Sigmoid colon (tissue), 7 donors: ENCODE measurements around the gene NDST1. TPM values are rescaled to one million over a fixed set of nuclear protein-coding genes. Genes with fewer than 3 reads are reported as not detected.

Experiments used
- DNase-seq: peaks from one replicate; pipeline ENCODE4 v3.0.0-alpha.2; 2019
- H3K27ac ChIP-seq, 4 donors: fragments of 200-600 bp; sonication (generic); one replicate each; pipeline ENCODE4 v1.5.1; 2016 to 2019; ENCODE audit warnings: mild to moderate bottlenecking in 1 of 4
- H3K27me3 ChIP-seq, 3 donors: fragments of 200-600 bp; sonication (generic); one replicate each; pipeline ENCODE4 v1.5.1; 2019; ENCODE audit warnings: mild to moderate bottlenecking in 1 of 3
- H3K36me3 ChIP-seq, 4 donors: fragments of 200-600 bp; sonication (generic); one replicate each; pipeline ENCODE4 v1.5.1; 2016 to 2019
- H3K4me1 ChIP-seq, 4 donors: fragments of 200-600 bp; sonication (generic); one replicate each; pipeline ENCODE4 v1.5.1; 2017 to 2019
- H3K4me3 ChIP-seq, 4 donors: fragments of 200-600 bp; sonication (generic); one replicate each; pipeline ENCODE4 v1.5.1; 2017 to 2019; ENCODE audit warnings: mild to moderate bottlenecking in 2 of 4, moderate library complexity in 1 of 4
- H3K9me3 ChIP-seq, 4 donors: fragments of 200-600 bp in 3 of 4; sonication (generic) in 3 of 4; one replicate each; pipeline versions ENCODE4 v1.5.1 to v1.6.1; 2013 to 2019
- EP300 ChIP-seq, 4 donors: sonication (generic); formaldehyde crosslinking; IDR thresholded peaks; one replicate each; pipeline ENCODE4 v1.6.1; 2017; ENCODE audit warnings: antibody characterized with exemption in 4 of 4
- POLR2A ChIP-seq, 2 donors: fragments of 450-650 bp; IDR thresholded peaks; one replicate each; pipeline ENCODE4 v1.6.1; 2016; ENCODE audit warnings: antibody characterized with exemption in 2 of 2, mild to moderate bottlenecking in 2 of 2, moderate library complexity in 2 of 2
- POLR2AphosphoS5 ChIP-seq, 4 donors: sonication (generic); formaldehyde crosslinking; IDR thresholded peaks; one replicate each; pipeline ENCODE4 v1.6.1; 2017; ENCODE audit warnings: antibody characterized with exemption in 4 of 4
- WGBS, 2 donors: extraction: QIAGEN DNeasy Blood & Tissue Kit; methylation state at CpG; one replicate each; pipeline ENCODE4 v1.1.7; 2013; 5-methylcytosine and 5-hydroxymethylcytosine counted together
- intact Hi-C: fragments of 100-400 bp; cut with DNase I; formaldehyde crosslinking; loops from one replicate; pipeline ENCODE4 v1.15.1; 2023
- polyA plus RNA-seq, 3 donors: library from polyadenylated mRNA; stranded (reverse); fragments of 200-250 nt; gene quantifications; one replicate each; pipeline ENCODE4 v1.2.3, GENCODE V29; 2013
- total RNA-seq, 4 donors: library from RNA; depleted of rRNA; stranded (reverse); fragments of >200 nt; gene quantifications; one replicate each; pipeline ENCODE4 v1.1.0, GENCODE V29; 2016
- TF ChIP-seq, protein P1 (sequence below), 4 experiments: fragments of 450-650 bp in 3 of 4; fragments of 200-600 bp in 1 of 4; IDR thresholded peaks; one replicate each; pipeline ENCODE4 v1.5.1; 2016 to 2019; ENCODE audit warnings: antibody characterized with exemption in 4 of 4, mild to moderate bottlenecking in 3 of 4, moderate library complexity in 2 of 4
- donor health status: healthy with polysubstance abuse.
- donor health status: Bipolar disorder and iron deficiency.
- donor health status: healthy.

NDST1 gene
- total and polyA plus RNA-seq, 7 donors, result 5.4 to 74.8 (median 39.4) TPM

DNA sequence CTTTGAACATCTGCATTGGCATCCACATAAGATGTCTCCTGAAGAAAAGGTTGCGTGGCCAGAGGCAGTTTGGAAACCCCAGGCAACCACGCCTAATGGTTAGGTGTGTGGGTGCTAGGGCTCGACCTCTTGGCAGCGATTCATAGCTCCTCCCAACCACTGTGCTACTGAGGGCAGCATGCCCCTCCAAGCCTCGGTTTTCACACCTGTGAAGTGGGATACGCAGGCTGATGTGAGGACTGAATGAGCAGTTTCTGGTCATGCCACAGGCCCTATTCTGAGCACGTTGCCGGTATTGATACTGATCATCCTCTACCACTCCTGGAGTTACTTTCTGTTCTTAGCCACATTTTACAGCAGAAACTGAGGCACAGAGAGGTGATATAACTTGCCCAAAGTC is 19.1 kb downstream of the NDST1 start:
- WGBS, 2 donors, result 71 to 89% methylated on average over 8 of the region's 8 CpGs
- peaks cover 5 to 28% (median 12%) of the 10 kb centered on the region in 4 donors for H3K36me3 ChIP-seq
- intact Hi-C loops, result no loop called here
- H3K27ac ChIP-seq, result peak overlapping the region in 1 of 4 donors; percentile 18
- H3K4me3 ChIP-seq, result no peak overlapping the region
- peaks cover 0 to 59% (median 43%) of the 10 kb centered on the region in 4 donors for H3K4me1 ChIP-seq
- H3K27me3 ChIP-seq, result no peaks in the 10 kb centered on the region
- no peaks in the 10 kb centered on the region for H3K9me3 ChIP-seq
- TF ChIP-seq POLR2A (IDR thresholded peaks at IDR 0.05) (no peak), EP300 (IDR thresholded peaks at IDR 0.05) (no peak), POLR2AphosphoS5 (IDR thresholded peaks at IDR 0.05) (no peak)
- TF ChIP-seq, protein P1, sequence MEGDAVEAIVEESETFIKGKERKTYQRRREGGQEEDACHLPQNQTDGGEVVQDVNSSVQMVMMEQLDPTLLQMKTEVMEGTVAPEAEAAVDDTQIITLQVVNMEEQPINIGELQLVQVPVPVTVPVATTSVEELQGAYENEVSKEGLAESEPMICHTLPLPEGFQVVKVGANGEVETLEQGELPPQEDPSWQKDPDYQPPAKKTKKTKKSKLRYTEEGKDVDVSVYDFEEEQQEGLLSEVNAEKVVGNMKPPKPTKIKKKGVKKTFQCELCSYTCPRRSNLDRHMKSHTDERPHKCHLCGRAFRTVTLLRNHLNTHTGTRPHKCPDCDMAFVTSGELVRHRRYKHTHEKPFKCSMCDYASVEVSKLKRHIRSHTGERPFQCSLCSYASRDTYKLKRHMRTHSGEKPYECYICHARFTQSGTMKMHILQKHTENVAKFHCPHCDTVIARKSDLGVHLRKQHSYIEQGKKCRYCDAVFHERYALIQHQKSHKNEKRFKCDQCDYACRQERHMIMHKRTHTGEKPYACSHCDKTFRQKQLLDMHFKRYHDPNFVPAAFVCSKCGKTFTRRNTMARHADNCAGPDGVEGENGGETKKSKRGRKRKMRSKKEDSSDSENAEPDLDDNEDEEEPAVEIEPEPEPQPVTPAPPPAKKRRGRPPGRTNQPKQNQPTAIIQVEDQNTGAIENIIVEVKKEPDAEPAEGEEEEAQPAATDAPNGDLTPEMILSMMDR (IDR thresholded peaks at IDR 0.05), result no peak
- no peak for DNase-seq

DNA sequence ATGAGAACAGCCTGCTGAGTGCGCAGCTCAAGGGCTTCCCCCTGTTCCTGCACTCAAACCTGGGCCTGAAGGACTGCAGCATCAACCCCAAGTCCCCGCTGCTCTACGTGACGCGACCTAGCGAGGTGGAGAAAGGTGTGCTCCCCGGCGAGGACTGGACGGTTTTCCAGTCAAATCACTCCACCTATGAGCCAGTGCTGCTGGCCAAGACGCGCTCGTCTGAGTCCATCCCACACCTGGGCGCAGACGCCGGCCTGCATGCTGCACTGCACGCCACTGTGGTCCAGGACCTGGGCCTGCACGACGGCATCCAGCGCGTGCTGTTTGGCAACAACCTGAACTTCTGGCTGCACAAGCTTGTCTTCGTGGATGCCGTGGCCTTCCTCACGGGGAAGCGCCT is 19.9 kb downstream of the NDST1 start:
- Histone ChIP-seq H3K4me3 (no peak overlapping the region), H3K27ac (no peak overlapping the region), H3K27me3 (no peaks in the 10 kb centered on the region), H3K36me3 (peaks cover 5 to 35% (median 17%) of the 10 kb centered on the region in 4 donors), H3K9me3 (no peaks in the 10 kb centered on the region), H3K4me1 (peaks cover 0 to 51% (median 35%) of the 10 kb centered on the region in 4 donors)
- WGBS, 2 donors, result 96 to 97% methylated on average over 24 of the region's 24 CpGs
- no peak for DNase-seq
- TF ChIP-seq POLR2A (IDR thresholded peaks at IDR 0.05), result no peak
- TF ChIP-seq, protein P1 (IDR thresholded peaks at IDR 0.05), result no peak
- TF ChIP-seq EP300 (IDR thresholded peaks at IDR 0.05), result no peak
- no peak for TF ChIP-seq POLR2AphosphoS5 (IDR thresholded peaks at IDR 0.05)
- intact Hi-C loops, result no loop called here

DNA sequence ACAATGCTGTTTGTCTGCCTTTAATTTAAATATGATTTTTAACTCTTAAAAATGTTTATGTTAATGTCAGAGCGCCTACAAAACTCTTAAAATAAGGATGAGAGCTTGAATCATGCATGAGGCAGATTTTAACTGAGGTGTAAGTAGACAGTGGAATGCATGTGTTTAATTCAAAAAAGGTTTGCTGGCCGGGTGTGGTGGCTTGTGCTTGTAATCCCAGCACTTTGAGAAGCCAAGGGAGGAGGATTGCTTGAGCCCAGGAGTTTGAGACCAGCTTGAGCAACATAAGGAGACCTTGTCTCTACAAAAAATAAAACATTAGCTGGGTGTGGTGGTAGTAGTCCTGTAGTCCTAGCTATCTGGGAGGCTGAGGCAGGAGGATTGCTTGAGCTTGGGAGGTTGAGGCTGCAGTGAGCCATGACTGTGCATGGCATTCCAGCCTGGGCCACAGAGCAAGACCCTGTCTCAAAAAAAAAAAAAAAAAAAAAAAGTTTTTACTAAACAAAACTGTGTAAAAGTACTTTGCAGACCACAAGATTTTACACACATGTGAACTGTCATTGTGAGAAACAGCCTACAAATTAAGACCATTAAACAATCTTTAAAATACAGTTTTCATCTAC is 21.1 kb downstream of the NDST1 start:
- intact Hi-C loops, result no loop called here
- H3K27me3 ChIP-seq, result no peaks in the 10 kb centered on the region
- WGBS, 2 donors, result 66 to 69% methylated on average over 2 of the region's 2 CpGs
- H3K4me3 ChIP-seq, result no peak overlapping the region
- TF ChIP-seq, protein P1 (IDR thresholded peaks at IDR 0.05), result no peak
- TF ChIP-seq POLR2AphosphoS5 (IDR thresholded peaks at IDR 0.05) (no peak), EP300 (IDR thresholded peaks at IDR 0.05) (no peak), POLR2A (IDR thresholded peaks at IDR 0.05) (no peak)
- no peak for DNase-seq
- no peaks in the 10 kb centered on the region for H3K9me3 ChIP-seq
- H3K27ac ChIP-seq, result no peak overlapping the region
- H3K36me3 ChIP-seq, result peaks cover 5 to 48% (median 26%) of the 10 kb centered on the region in 4 donors
- H3K4me1 ChIP-seq, result peaks cover 0 to 39% (median 23%) of the 10 kb centered on the region in 4 donors

DNA sequence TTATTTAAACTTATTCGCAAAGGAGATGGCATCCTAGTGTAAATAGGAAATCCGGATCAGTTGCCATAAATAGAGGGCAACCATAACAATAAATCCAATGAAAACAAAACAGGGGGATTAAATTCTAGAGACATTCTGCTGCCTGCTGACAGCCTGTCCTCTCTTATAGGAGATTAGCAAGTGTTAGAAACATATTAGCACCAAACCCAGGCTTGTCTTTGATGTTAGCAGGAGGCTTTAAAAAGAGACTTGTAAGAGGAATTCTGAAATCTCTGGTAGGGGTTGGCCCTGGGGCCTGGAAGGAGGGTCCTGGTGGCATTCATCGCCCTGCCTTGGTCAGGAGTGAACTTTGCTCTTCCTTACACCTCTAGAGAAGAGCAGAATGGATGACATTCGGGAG is 21.6 kb downstream of the NDST1 start:
- WGBS, 2 donors, result 67 to 76% methylated on average over 4 of the region's 4 CpGs
- intact Hi-C loops, result no loop called here
- H3K9me3 ChIP-seq, result no peaks in the 10 kb centered on the region
- H3K4me1 ChIP-seq, result peaks cover 0 to 34% (median 19%) of the 10 kb centered on the region in 4 donors
- no peaks in the 10 kb centered on the region for H3K27me3 ChIP-seq
- no peak for TF ChIP-seq POLR2A (IDR thresholded peaks at IDR 0.05)
- no peak for TF ChIP-seq POLR2AphosphoS5 (IDR thresholded peaks at IDR 0.05)
- TF ChIP-seq, protein P1 (IDR thresholded peaks at IDR 0.05), result no peak
- no peak for TF ChIP-seq EP300 (IDR thresholded peaks at IDR 0.05)
- H3K36me3 ChIP-seq, result peaks cover 5 to 53% (median 31%) of the 10 kb centered on the region in 4 donors
- peak overlapping the region in 1 of 4 donors; percentile 5 for H3K27ac ChIP-seq
- H3K4me3 ChIP-seq, result no peak overlapping the region
- no peak for DNase-seq
